Renal cortical epithelial cell (primary cell): ENCODE data around the gene ITPR2. TPM values are rescaled to one million over a fixed set of nuclear protein-coding genes. Genes with fewer than 3 reads are reported as not detected.
"Not testable (repeated sequence)": the region's sequence is repeated elsewhere in the genome, so short reads cannot be mapped to it uniquely, and the experiment has no call there.

Experiments used
- DNase-seq: peaks from one replicate; pipeline ENCODE4 v3.0.0-alpha.2; 2011; ENCODE audit warnings: low read depth
- total RNA-seq: library from RNA; depleted of rRNA; stranded (reverse); fragments of >200 nt; gene quantifications from 2 replicates; pipeline ENCODE4 v1.2.3, GENCODE V29; 2014

Gene ITPR2
- total RNA-seq, 1 donor from 2014 or later: 51.6 TPM

GRCh38 chr12:26359576-26359975, 473.4 kb downstream of the ITPR2 start:
- DNase-seq: no peak

GRCh38 chr12:26358651-26359050, 474.3 kb downstream of the ITPR2 start:
- no peak for DNase-seq

GRCh38 chr12:26347300-26347699, 485.7 kb downstream of the ITPR2 start:
- no peak for DNase-seq

GRCh38 chr12:26346736-26347135, 486.3 kb downstream of the ITPR2 start:
- DNase-seq: no peak

GRCh38 chr12:26345471-26346003, 487.5 kb downstream of the ITPR2 start:
- no peak for DNase-seq

GRCh38 chr12:26341491-26341890, 491.5 kb downstream of the ITPR2 start:
- no peak for DNase-seq

GRCh38 chr12:26340649-26341048, 492.3 kb downstream of the ITPR2 start:
- DNase-seq: no peak

- DNase-seq: no peak
Measured at GRCh38 chr12:26339976-26340375, 493.0 kb downstream of the ITPR2 start.

- DNase-seq: peak; percentile 56
Measured at GRCh38 chr12:26338586-26339572, 494.1 kb downstream of the ITPR2 start.

- DNase-seq: no peak
Measured at GRCh38 chr12:26335651-26336050, 497.3 kb downstream of the ITPR2 start.

GRCh38 chr12:26334621-26335124, 498.3 kb downstream of the ITPR2 start:
- DNase-seq: no peak

- DNase-seq: no peak
Measured at GRCh38 chr12:26331960-26332359, 501.0 kb downstream of the ITPR2 start.

GRCh38 chr12:26331136-26331535, 501.9 kb downstream of the ITPR2 start:
- DNase-seq: no peak

- no peak for DNase-seq
Measured at GRCh38 chr12:26327975-26328644, 504.9 kb downstream of the ITPR2 start.

GRCh38 chr12:26323673-26324072, 509.3 kb downstream of the ITPR2 start:
- DNase-seq: no peak

GRCh38 chr12:26319511-26319910, 513.5 kb downstream of the ITPR2 start:
- peak; percentile 98 for DNase-seq

GRCh38 chr12:26318661-26319068, 514.3 kb downstream of the ITPR2 start:
- DNase-seq: peak; percentile 95

- DNase-seq: peak; percentile 99
Measured at GRCh38 chr12:26317942-26318575, 514.9 kb downstream of the ITPR2 start.

- not testable (repeated sequence) for DNase-seq
Measured at GRCh38 chr12:26314103-26314502, 518.9 kb downstream of the ITPR2 start.

GRCh38 chr12:26310489-26310888, 522.5 kb downstream of the ITPR2 start:
- DNase-seq: not testable (repeated sequence)

- DNase-seq: no peak
Measured at GRCh38 chr12:26309634-26310033, 523.4 kb downstream of the ITPR2 start.

- no peak for DNase-seq
Measured at GRCh38 chr12:26304273-26304672, 528.7 kb downstream of the ITPR2 start.
